BLaER1 treated with 17β-estradiol and CSF1 and Interleukin-3, amounts not matched to agents 10 nM and 100 nM (cell line): Measurements from ENCODE around the gene ADAMTS12.
A peak's percentile ranks its signal among the peaks of the same experiment; 100 is the strongest.
"Not testable (repeated sequence)": the region's sequence is repeated elsewhere in the genome, so short reads cannot be mapped to it uniquely, and the experiment has no call there.

Experiments used
- H3K27ac ChIP-seq, 11 experiments: shearing (Covaris generic); formaldehyde crosslinking; 2 replicates each; pipeline ENCODE4 v1.8.1; 2022
- H3K27me3 ChIP-seq, 11 experiments: shearing (Covaris generic); formaldehyde crosslinking; 2 replicates each; pipeline ENCODE4 v1.8.1; 2022
- H3K36me3 ChIP-seq, 11 experiments: shearing (Covaris generic); formaldehyde crosslinking; 2 replicates each; pipeline ENCODE4 v1.8.1; 2022
- H3K4me1 ChIP-seq, 10 experiments: shearing (Covaris generic); formaldehyde crosslinking; 2 replicates each; pipeline ENCODE4 v1.8.1; 2022
- H3K4me2 ChIP-seq, 11 experiments: shearing (Covaris generic); formaldehyde crosslinking; 2 replicates each; pipeline ENCODE4 v1.8.1; 2022
- H3K4me3 ChIP-seq, 10 experiments: shearing (Covaris generic); formaldehyde crosslinking; 2 replicates each; pipeline ENCODE4 v1.8.1; 2022
- H3K9ac ChIP-seq, 11 experiments: shearing (Covaris generic); formaldehyde crosslinking; 2 replicates each; pipeline ENCODE4 v1.8.1; 2022
- H3K9me3 ChIP-seq, 11 experiments: shearing (Covaris generic); formaldehyde crosslinking; replicated peaks in 1 of 11; 2 replicates each; pipeline ENCODE4 v1.8.1; 2022
- H4K20me1 ChIP-seq, 11 experiments: shearing (Covaris generic); formaldehyde crosslinking; 2 replicates each; pipeline ENCODE4 v1.8.1; 2022
- Cebpa-rat ChIP-seq, 11 experiments: shearing (Covaris generic); IDR thresholded peaks; 2 replicates each; pipeline ENCODE4 v1.8.1; 2022

Gene ADAMTS12

GRCh38 chr5:33530183-33531036 is 361.4 kb downstream of the ADAMTS12 start:
- Histone ChIP-seq H3K4me3 (no peak overlapping the region), H3K9me3 (no peaks in the 10 kb centered on the region), H3K27me3 (no peaks in the 10 kb centered on the region), H4K20me1 (no peaks in the 10 kb centered on the region), H3K27ac (no peak overlapping the region), H3K4me2 (peak overlapping the region in 9 of 11 experiments; percentile 23 to 49 (median 41); a peak in 16 of 22 replicates), H3K36me3 (no peaks in the 10 kb centered on the region), H3K4me1 (peaks cover 0 to 16% (median 14%) of the 10 kb centered on the region in 10 experiments; a peak in 16 of 20 replicates), H3K9ac (no peak overlapping the region)
- TF ChIP-seq Cebpa-rat (IDR thresholded peaks at IDR 0.05), result no peak

GRCh38 chr5:33527696-33528095 is 364.1 kb downstream of the ADAMTS12 start:
- H3K9me3 ChIP-seq, result no peaks in the 10 kb centered on the region
- no peak overlapping the region for H3K4me3 ChIP-seq
- no peaks in the 10 kb centered on the region for H4K20me1 ChIP-seq
- no peak overlapping the region for H3K27ac ChIP-seq
- H3K4me1 ChIP-seq, result peaks cover 0 to 16% (median 14%) of the 10 kb centered on the region in 10 experiments; a peak in 16 of 20 replicates
- H3K36me3 ChIP-seq, result no peaks in the 10 kb centered on the region
- H3K4me2 ChIP-seq, result no peak overlapping the region
- H3K27me3 ChIP-seq, result no peaks in the 10 kb centered on the region
- H3K9ac ChIP-seq, result no peak overlapping the region
- no peak for TF ChIP-seq Cebpa-rat (IDR thresholded peaks at IDR 0.05)

GRCh38 chr5:33526755-33527154 is 365.0 kb downstream of the ADAMTS12 start:
- Histone ChIP-seq H3K27ac (no peak overlapping the region), H3K4me1 (peaks cover 0 to 16% (median 14%) of the 10 kb centered on the region in 10 experiments; a peak in 16 of 20 replicates)
- no peak for TF ChIP-seq Cebpa-rat (IDR thresholded peaks at IDR 0.05)

GRCh38 chr5:33524476-33524875 is 367.3 kb downstream of the ADAMTS12 start:
- H3K4me1 ChIP-seq, result peaks cover 0 to 6% (median 5%) of the 10 kb centered on the region in 10 experiments; a peak in 15 of 20 replicates
- H3K4me2 ChIP-seq, result no peak overlapping the region
- peaks cover 0 to 10% (median 5%) of the 10 kb centered on the region in 11 experiments; a peak in 16 of 22 replicates for H3K9me3 ChIP-seq
- peak overlapping the region in 1 of 11 experiments; percentile 15; a peak in 1 of 22 replicates for H3K27ac ChIP-seq
- H3K27me3 ChIP-seq, result no peaks in the 10 kb centered on the region
- H3K36me3 ChIP-seq, result no peaks in the 10 kb centered on the region
- TF ChIP-seq Cebpa-rat (IDR thresholded peaks at IDR 0.05), result no peak
- no peak overlapping the region for H3K4me3 ChIP-seq
- H4K20me1 ChIP-seq, result no peaks in the 10 kb centered on the region
- no peak overlapping the region for H3K9ac ChIP-seq

More at GRCh38 chr5:33526755-33527154, 365.0 kb downstream of the ADAMTS12 start:
- Histone ChIP-seq H3K36me3 (no peaks in the 10 kb centered on the region), H3K9ac (no peak overlapping the region), H4K20me1 (no peaks in the 10 kb centered on the region), H3K4me2 (no peak overlapping the region), H3K9me3 (no peaks in the 10 kb centered on the region), H3K27me3 (no peaks in the 10 kb centered on the region), H3K4me3 (no peak overlapping the region)

- Histone ChIP-seq H3K27me3 (no peaks in the 10 kb centered on the region), H3K4me3 (no peak overlapping the region), H3K36me3 (no peaks in the 10 kb centered on the region), H3K4me1 (no peaks in the 10 kb centered on the region), H3K9ac (no peak overlapping the region), H3K27ac (no peak overlapping the region), H3K4me2 (no peak overlapping the region), H3K9me3 (peaks cover 5 to 19% (median 17%) of the 10 kb centered on the region in 11 experiments; a peak in 18 of 22 replicates), H4K20me1 (no peaks in the 10 kb centered on the region)
- no peak for TF ChIP-seq Cebpa-rat (IDR thresholded peaks at IDR 0.05)
Measured at GRCh38 chr5:33523208-33523771, 368.5 kb downstream of the ADAMTS12 start.

- Histone ChIP-seq H3K9me3 (peaks cover 5 to 32% (median 24%) of the 10 kb centered on the region in 11 experiments; a peak in 19 of 22 replicates), H4K20me1 (no peaks in the 10 kb centered on the region), H3K9ac (no peak overlapping the region), H3K36me3 (no peaks in the 10 kb centered on the region), H3K27me3 (no peaks in the 10 kb centered on the region), H3K4me2 (no peak overlapping the region), H3K4me3 (no peak overlapping the region), H3K27ac (no peak overlapping the region), H3K4me1 (peaks cover 0 to 9% (median 7%) of the 10 kb centered on the region in 10 experiments; a peak in 6 of 20 replicates)
- no peak for TF ChIP-seq Cebpa-rat (IDR thresholded peaks at IDR 0.05)
Measured at GRCh38 chr5:33516421-33516820, 375.4 kb downstream of the ADAMTS12 start.

GRCh38 chr5:33515366-33515765 is 376.4 kb downstream of the ADAMTS12 start:
- H3K4me3 ChIP-seq, H3K9ac ChIP-seq, H3K4me2 ChIP-seq, H3K36me3 ChIP-seq, H3K27me3 ChIP-seq, H3K4me1 ChIP-seq, H4K20me1 ChIP-seq, H3K27ac ChIP-seq: not testable (repeated sequence)
- H3K9me3 ChIP-seq, result peaks cover 5 to 32% (median 24%) of the 10 kb centered on the region in 11 experiments; a peak in 19 of 22 replicates

GRCh38 chr5:33513462-33514185 is 378.2 kb downstream of the ADAMTS12 start:
- Histone ChIP-seq H3K4me1 (peaks cover 0 to 9% (median 7%) of the 10 kb centered on the region in 10 experiments; a peak in 6 of 20 replicates), H3K9ac (no peak overlapping the region), H3K4me2 (peak overlapping the region in 7 of 11 experiments; percentile 5 to 46 (median 16); a peak in 9 of 22 replicates), H4K20me1 (no peaks in the 10 kb centered on the region), H3K36me3 (no peaks in the 10 kb centered on the region), H3K27me3 (no peaks in the 10 kb centered on the region), H3K9me3 (peaks cover 0 to 18% (median 6%) of the 10 kb centered on the region in 11 experiments; a peak in 14 of 22 replicates), H3K4me3 (no peak overlapping the region), H3K27ac (no peak overlapping the region)
- TF ChIP-seq Cebpa-rat (IDR thresholded peaks at IDR 0.05), result no peak

GRCh38 chr5:33509036-33509435 is 382.8 kb downstream of the ADAMTS12 start:
- no peak overlapping the region for H3K27ac ChIP-seq
- H3K4me3 ChIP-seq, result no peak overlapping the region
- H3K4me2 ChIP-seq, result no peak overlapping the region
- H3K27me3 ChIP-seq, result no peaks in the 10 kb centered on the region
- no peaks in the 10 kb centered on the region for H4K20me1 ChIP-seq
- H3K36me3 ChIP-seq, result no peaks in the 10 kb centered on the region
- peaks cover 0 to 7% (median 5%) of the 10 kb centered on the region in 10 experiments; a peak in 6 of 20 replicates for H3K4me1 ChIP-seq
- no peaks in the 10 kb centered on the region for H3K9me3 ChIP-seq
- no peak overlapping the region for H3K9ac ChIP-seq
- TF ChIP-seq Cebpa-rat (IDR thresholded peaks at IDR 0.05), result no peak
